ENCODE measurements around the gene UGT1A3.

Gene UGT1A3

GRCh38 chr2:233803994-233804393, 75.2 kb downstream of the UGT1A3 start:
- TF ChIP-seq CTCF (IDR thresholded peaks at IDR 0.05): no peak

GRCh38 chr2:233807215-233807865, 78.5 kb downstream of the UGT1A3 start:
- no peak for TF ChIP-seq CTCF (IDR thresholded peaks at IDR 0.05)

DNA sequence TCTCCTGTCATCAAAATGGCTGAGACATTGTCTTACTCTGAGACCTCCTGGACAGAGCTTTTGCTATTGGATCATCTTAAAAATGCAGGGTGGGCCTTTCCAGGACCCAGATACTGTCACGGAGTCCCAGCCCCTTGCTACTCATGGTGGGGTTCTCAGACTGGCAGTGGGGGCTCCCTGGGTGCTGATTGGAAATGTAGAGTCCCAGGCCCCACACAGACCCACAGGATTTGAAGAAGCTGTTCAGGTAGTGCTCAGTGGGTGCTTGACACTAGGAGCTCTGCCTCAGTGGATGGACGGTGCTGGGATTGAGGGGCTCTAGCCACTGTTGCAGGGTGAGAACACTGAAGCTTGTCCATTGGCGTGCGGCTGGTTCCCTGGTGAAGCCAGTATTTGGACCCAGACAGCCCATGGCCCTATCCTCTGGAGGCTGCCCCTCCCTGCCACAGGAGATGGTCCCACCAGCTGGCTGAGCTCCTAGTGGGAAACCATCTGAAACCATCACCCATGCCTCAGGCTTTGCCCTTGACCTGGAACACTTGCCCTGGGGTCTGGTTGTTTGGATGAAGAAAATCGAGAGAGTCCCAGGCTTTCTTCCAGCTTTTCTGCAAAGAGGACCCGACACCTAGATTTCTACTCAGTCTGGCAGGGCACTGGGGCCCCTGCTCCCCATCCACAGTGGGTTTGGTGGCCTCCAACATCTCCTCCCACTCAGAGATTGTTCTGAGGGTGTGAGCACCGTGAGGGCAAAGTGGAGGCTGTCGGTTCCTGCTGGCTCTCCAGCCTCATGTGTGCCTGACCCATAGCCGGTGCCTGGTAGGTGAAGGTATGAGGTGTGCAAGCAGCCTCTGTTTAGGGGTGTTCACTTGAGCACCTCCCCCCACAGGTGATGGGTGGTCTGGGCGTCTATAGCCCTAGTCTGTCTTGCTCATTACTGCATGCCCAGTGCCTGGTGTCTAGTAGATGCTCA, 79.4 kb downstream of the UGT1A3 start:
- TF ChIP-seq CTCF (IDR thresholded peaks at IDR 0.05): no peak

GRCh38 chr2:233810385-233810784, 81.5 kb downstream of the UGT1A3 start:
- no peak for TF ChIP-seq CTCF (IDR thresholded peaks at IDR 0.05)

DNA sequence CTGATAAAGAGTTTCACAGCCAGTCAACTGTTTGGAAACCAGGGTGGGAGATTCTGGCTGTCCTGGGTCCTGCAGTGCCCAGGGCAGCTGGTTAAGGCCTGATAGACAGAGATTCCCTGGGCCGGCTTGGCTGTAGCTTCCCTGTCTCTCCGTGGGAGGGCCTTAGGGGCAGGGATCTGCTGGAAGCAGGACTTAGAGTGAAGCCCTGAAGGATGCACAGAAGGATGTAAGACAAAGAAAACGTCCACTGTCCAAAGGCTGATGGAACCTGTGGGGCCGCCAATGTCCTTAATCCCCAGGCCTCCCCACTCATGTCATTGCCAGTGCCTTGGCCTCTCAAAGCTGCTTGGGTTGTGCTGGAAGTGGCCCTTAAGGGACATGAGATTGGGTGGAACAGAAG, 82.2 kb downstream of the UGT1A3 start:
- TF ChIP-seq CTCF (IDR thresholded peaks at IDR 0.05): no peak

DNA sequence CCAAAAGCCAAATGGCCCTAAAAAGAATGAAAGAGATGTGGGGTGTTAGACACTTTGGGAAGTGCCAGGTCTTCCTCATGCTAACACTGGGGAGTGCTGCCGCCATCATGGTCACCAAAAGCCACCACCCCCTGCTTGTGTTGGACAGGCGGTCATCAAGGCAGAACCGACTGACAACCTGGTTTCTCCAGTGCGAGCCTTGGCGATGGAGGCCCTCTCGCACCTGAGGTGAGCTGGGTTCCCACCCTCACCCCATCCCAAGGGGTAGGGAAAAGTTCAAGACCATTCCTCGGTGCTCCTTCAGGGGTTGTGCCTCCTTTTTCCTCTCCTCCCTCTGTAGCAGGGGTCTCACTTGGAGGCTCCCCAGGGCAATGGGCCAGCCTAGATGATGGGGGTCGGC, 82.9 kb downstream of the UGT1A3 start:
- TF ChIP-seq CTCF (IDR thresholded peaks at IDR 0.05): no peak

- no peak for TF ChIP-seq CTCF (IDR thresholded peaks at IDR 0.05)
These were observed 84.6 kb downstream of the UGT1A3 start for GRCh38 chr2:233813236-233814055.

All from LNCAP (cell line).